Activated CD4-positive, CD25-positive, alpha-beta regulatory T cell treated with anti-CD3 and anti-CD28 coated beads, Interleukin-2, amount 50 U/mL, for 24 hours (primary cell): Measurements from ENCODE around the gene TNIK.

Source experiments
- ATAC-seq, 2 donors: fragments of 150-1000 bp; cut with Tn5 transposase; one replicate each; pipeline ENCODE4 v1.10.0; 2021; ENCODE audit warnings: mild to moderate bottlenecking in 1 of 2, moderate library complexity in 1 of 2

The TNIK gene

DNA sequence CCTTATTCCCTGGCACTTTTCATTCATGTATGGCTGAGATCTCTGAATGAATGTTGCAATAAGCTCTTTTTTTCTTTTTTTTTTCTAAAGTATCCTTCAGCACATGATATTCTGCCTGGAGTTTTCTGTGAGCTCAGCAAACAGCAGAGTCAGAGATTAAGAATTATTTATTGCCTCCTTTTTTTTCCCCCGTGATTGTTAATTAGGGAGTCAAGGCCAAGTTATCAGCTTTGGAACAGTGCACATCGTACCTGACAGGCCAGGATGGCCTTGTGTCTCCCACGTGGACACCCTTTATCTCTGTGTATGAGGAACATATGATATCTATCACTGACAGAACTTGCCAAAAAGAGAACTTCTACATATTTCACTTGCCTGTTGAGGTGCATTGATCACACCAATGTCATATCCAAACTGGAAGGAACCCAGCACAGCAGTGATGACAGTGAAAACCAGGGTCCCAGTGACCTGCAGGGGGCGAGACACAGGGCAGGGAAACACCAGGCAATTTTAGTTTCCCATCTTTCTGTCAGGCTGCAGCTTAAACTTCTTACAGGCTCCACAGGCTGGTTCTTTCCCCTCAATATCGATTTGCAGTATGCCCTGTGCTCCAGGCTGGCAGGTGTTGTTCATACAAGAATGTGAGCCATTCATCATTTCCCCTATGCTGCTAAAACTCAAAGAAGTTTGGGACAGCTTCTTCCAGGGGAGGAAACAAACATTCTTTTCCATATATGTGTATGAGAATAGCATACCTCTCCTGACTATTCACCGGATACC lies 441.9 kb downstream of the TNIK start:
- ATAC-seq = no peak

DNA sequence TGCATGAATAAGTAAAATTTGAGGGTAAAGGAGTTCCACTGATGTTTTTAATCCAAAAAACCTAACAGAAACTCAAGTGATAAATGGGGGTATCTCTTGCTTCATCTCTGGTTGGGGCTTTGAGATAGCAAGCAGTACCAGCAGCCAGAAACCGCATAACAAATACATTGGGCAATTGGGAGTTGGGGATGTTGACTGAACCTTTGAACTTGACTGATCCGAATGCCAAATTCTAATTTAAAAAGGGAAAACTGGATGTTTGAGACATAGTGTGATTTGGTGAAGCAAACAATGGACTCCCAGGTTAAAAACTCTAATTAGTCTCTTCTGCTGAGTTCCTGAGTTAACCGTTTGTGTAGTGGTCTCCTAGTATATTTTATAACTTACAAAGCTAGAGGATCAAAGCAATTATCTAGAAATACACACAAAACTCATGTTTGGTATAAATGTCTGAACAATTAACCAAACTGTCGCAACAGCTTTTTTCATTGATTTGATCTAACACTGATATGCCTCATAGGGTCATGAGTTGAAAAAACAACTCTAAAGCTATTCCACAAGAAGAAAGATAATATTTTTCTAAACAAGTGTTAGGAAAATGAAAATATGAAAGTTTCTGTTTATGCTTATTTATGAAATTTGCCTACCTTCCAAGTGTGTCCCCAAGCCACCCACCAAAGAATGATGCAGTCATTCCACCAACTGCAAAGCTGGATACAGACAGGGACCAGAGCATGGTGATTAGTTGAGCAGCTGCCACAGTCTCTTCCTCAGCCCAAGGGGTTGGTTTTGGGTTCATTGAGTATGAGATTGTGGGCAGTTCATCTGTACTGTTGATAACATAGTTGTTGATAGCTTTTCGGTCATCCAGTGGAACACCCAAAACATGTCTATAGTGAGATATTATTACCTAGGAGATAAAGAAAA lies 446.1 kb downstream of the TNIK start:
- no peak for ATAC-seq

- no peak for ATAC-seq
Observed at GRCh38 chr3:171011873-171012336, 448.3 kb downstream of the TNIK start.
